ENCODE results near the gene MICALL1. TPM values are rescaled to one million over a fixed set of nuclear protein-coding genes. Genes with fewer than 3 reads are reported as not detected.
"Not testable (repeated sequence)": the region's sequence is repeated elsewhere in the genome, so short reads cannot be mapped to it uniquely, and the experiment has no call there.

Gene MICALL1
- total RNA-seq, 4 donors from 2014 or later, result 14.4 to 29.4 (median 21.1) TPM

GRCh38 chr22:37943136-37943824, 37.2 kb downstream of the MICALL1 start:
- H3K27ac ChIP-seq, result no peak overlapping the region
- H3K27me3 ChIP-seq, result no peaks in the 10 kb centered on the region
- H3K4me1 ChIP-seq, result no peaks in the 10 kb centered on the region
- intact Hi-C loops (cut with DNase I; ENCODE audit: low total_unique reads) (no loop called here), in situ Hi-C loops (cut with MboI; ENCODE audit: low sequenced_read_pairs in 4 of 4) (no loop called here)
- DNase-seq, result no peak
- no peaks in the 10 kb centered on the region for H3K9me3 ChIP-seq
- no peak for TF ChIP-seq CTCF (IDR thresholded peaks at IDR 0.05 in 4 of 5, conservative IDR thresholded peaks at IDR 0.05 in 1 of 5)
- TF ChIP-seq POLR2A (IDR thresholded peaks at IDR 0.05), result no peak
- ATAC-seq, result no peak
- peaks cover 0 to 21% of the 10 kb centered on the region in 2 donors for H3K36me3 ChIP-seq
- H3K4me3 ChIP-seq, result no peak overlapping the region

- peaks cover 0 to 21% of the 10 kb centered on the region in 2 donors for H3K36me3 ChIP-seq
- intact Hi-C loops (cut with DNase I; ENCODE audit: low total_unique reads), result no loop called here
- ATAC-seq (no peak), DNase-seq (no peak)
- H3K27me3 ChIP-seq, result no peaks in the 10 kb centered on the region
- in situ Hi-C loops (cut with MboI; ENCODE audit: low sequenced_read_pairs in 4 of 4), result no loop called here
- H3K27ac ChIP-seq, result no peak overlapping the region
- TF ChIP-seq CTCF (IDR thresholded peaks at IDR 0.05 in 4 of 5, conservative IDR thresholded peaks at IDR 0.05 in 1 of 5), result no peak
- TF ChIP-seq POLR2A (IDR thresholded peaks at IDR 0.05), result no peak
- no peaks in the 10 kb centered on the region for H3K4me1 ChIP-seq
- H3K9me3 ChIP-seq, result no peaks in the 10 kb centered on the region
- H3K4me3 ChIP-seq, result no peak overlapping the region
These were observed 37.7 kb downstream of the MICALL1 start for GRCh38 chr22:37943825-37944198.

GRCh38 chr22:37944423-37944822, 38.3 kb downstream of the MICALL1 start:
- ATAC-seq; intact Hi-C loops (cut with DNase I; ENCODE audit: low total_unique reads); H3K27me3 ChIP-seq; H3K4me3 ChIP-seq; H3K27ac ChIP-seq; in situ Hi-C loops (cut with MboI; ENCODE audit: low sequenced_read_pairs in 4 of 4); H3K4me1 ChIP-seq; H3K9me3 ChIP-seq; DNase-seq: not testable (repeated sequence)
- peaks cover 0 to 21% of the 10 kb centered on the region in 2 donors for H3K36me3 ChIP-seq

GRCh38 chr22:37947142-37947795, 41.2 kb downstream of the MICALL1 start:
- DNase-seq, H3K27ac ChIP-seq, ATAC-seq: not testable (repeated sequence)

GRCh38 chr22:37951305-37951704, 45.2 kb downstream of the MICALL1 start:
- Histone ChIP-seq H3K27ac (no peak overlapping the region), H3K4me1 (peaks cover 9 to 19% of the 10 kb centered on the region in 2 donors), H3K4me3 (no peak overlapping the region), H3K36me3 (no peaks in the 10 kb centered on the region), H3K27me3 (no peaks in the 10 kb centered on the region), H3K9me3 (no peaks in the 10 kb centered on the region)
- ATAC-seq, result no peak
- no peak for DNase-seq
- TF ChIP-seq CTCF (IDR thresholded peaks at IDR 0.05 in 4 of 5, conservative IDR thresholded peaks at IDR 0.05 in 1 of 5), result no peak
- TF ChIP-seq POLR2A (IDR thresholded peaks at IDR 0.05), result no peak
- intact Hi-C loops (cut with DNase I; ENCODE audit: low total_unique reads), result no loop called here
- in situ Hi-C loops (cut with MboI; ENCODE audit: low sequenced_read_pairs in 4 of 4), result loop anchor here in 2 of 4 donors (10.0 to 25.0 kb wide), 2 partner anchors 137 to 139 kb away; partner anchors contain the start of genes GALR3 (in 1 of the 2) and GCAT (in 1 of the 2)

More at GRCh38 chr22:37947142-37947795, 41.2 kb downstream of the MICALL1 start:
- H3K4me1 ChIP-seq; H3K36me3 ChIP-seq; H3K9me3 ChIP-seq; H3K27me3 ChIP-seq; intact Hi-C loops (cut with DNase I; ENCODE audit: low total_unique reads); H3K4me3 ChIP-seq; in situ Hi-C loops (cut with MboI; ENCODE audit: low sequenced_read_pairs in 4 of 4): not testable (repeated sequence)

- in situ Hi-C loops (cut with MboI; ENCODE audit: low sequenced_read_pairs in 4 of 4), result loop anchor here in 2 of 4 donors (10.0 to 25.0 kb wide), 2 partner anchors 138 to 140 kb away; partner anchors contain the start of genes GALR3 (in 1 of the 2) and GCAT (in 1 of the 2)
- DNase-seq; ATAC-seq; intact Hi-C loops (cut with DNase I; ENCODE audit: low total_unique reads); H3K36me3 ChIP-seq; H3K27me3 ChIP-seq; H3K9me3 ChIP-seq; H3K27ac ChIP-seq: not testable (repeated sequence)
- Histone ChIP-seq H3K4me1 (peaks cover 18 to 29% of the 10 kb centered on the region in 2 donors), H3K4me3 (peak overlapping the region; percentile 76 to 100 (median 96))
These were observed 46.5 kb downstream of the MICALL1 start for GRCh38 chr22:37952629-37953028.
